IPS-15b (cell line): ENCODE measurements around the gene RSPO1.
A peak's percentile ranks its signal among the peaks of the same experiment; 100 is the strongest.

Experiments used
- H3K27me3 ChIP-seq: one replicate; pipeline ENCODE4 v1.6.1; 2013; ENCODE audit warnings: low read length; ENCODE audit not compliant: control insufficient read depth, insufficient read depth
- H3K36me3 ChIP-seq: one replicate; pipeline ENCODE4 v1.6.1; 2013; ENCODE audit warnings: low read length; ENCODE audit not compliant: control insufficient read depth, insufficient read depth
- H3K4me1 ChIP-seq: one replicate; pipeline ENCODE4 v1.6.1; 2013; ENCODE audit warnings: mild to moderate bottlenecking, low read length; ENCODE audit not compliant: control insufficient read depth, insufficient read depth
- H3K4me3 ChIP-seq: one replicate; pipeline ENCODE4 v1.5.1; 2013; ENCODE audit warnings: low read depth, low read length
- H3K9ac ChIP-seq: one replicate; pipeline ENCODE4 v1.6.1; 2013; ENCODE audit warnings: low read depth, mild to moderate bottlenecking, low read length
- H3K9me3 ChIP-seq: one replicate; pipeline ENCODE4 v1.6.1; 2013; ENCODE audit warnings: mild to moderate bottlenecking, low read length; ENCODE audit not compliant: control insufficient read depth, insufficient read depth

The RSPO1 gene

DNA sequence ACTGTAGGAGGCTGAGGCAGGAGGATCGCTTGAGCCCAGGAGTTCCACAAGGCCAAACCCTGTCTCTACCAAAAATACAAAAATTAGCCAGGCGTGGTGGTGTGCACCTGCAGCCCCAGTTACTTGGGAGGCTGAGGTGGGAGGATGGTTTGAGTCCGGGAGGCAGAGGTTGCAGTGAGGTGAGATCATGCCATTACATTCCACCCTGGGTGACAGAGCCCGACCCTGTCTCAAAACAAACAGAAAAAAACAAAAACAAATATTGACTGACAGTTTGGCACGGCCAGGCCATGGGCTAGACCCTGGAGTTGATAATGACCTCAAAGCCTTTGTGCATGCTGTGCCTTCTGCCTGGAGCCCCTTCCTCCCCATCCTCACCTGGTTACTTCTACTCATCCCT lies 19.2 kb upstream of the RSPO1 start:
- Histone ChIP-seq H3K27me3 (peaks cover 11% of the 10 kb centered on the region), H3K9ac (no peak overlapping the region), H3K36me3 (no peaks in the 10 kb centered on the region), H3K9me3 (no peaks in the 10 kb centered on the region), H3K4me3 (no peak overlapping the region), H3K4me1 (no peaks in the 10 kb centered on the region)

GRCh38 chr1:37652976-37653375 lies 18.3 kb upstream of the RSPO1 start:
- no peaks in the 10 kb centered on the region for H3K36me3 ChIP-seq
- H3K27me3 ChIP-seq, result peaks cover 11% of the 10 kb centered on the region
- H3K4me3 ChIP-seq, result no peak overlapping the region
- no peaks in the 10 kb centered on the region for H3K4me1 ChIP-seq
- H3K9me3 ChIP-seq, result no peaks in the 10 kb centered on the region
- no peak overlapping the region for H3K9ac ChIP-seq

DNA sequence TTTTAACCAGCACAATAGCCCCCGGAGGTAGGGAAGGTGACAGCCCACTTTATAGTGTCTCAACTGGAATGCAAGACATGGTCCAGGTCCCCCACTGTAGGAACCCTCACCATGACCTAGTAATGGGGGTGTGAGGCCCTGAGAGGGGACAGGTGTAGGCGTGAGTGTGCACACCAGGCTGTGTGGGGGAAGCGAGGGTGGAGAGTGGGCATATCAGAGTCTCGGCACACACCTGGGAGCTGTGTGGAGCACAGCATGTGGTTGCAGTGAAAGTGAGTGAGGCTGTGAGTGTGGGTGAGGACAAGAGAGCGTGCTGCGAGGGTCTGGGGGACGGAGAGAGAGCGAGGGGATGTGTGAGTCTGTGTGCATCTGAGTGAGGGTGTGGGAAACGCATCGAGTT lies 17.1 kb upstream of the RSPO1 start:
- H3K27me3 ChIP-seq, result peaks cover 8% of the 10 kb centered on the region
- H3K9me3 ChIP-seq, result no peaks in the 10 kb centered on the region
- H3K9ac ChIP-seq, result no peak overlapping the region
- H3K4me1 ChIP-seq, result no peaks in the 10 kb centered on the region
- H3K36me3 ChIP-seq, result no peaks in the 10 kb centered on the region
- no peak overlapping the region for H3K4me3 ChIP-seq

DNA sequence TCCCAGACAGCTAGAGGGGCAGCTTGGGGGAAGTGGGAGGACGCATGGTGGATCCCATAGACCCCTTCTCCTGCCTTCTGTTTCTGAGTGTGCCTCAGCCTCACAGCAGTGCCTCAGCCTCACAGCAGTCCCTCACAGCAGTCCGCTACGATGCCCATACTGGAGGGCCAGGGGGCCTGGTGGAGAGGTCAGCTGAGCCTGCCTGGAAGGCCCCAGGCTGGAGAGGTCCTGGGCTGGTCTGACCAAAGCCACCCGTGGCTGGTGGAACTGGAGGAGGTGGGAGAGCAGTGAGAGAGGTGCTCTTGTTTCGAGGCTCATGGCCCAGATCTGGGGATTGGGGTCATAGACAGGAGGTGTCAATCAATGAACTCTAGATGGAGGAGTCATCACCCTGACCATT lies 16.0 kb upstream of the RSPO1 start:
- H3K27me3 ChIP-seq, result peaks cover 8% of the 10 kb centered on the region
- no peak overlapping the region for H3K9ac ChIP-seq
- no peaks in the 10 kb centered on the region for H3K36me3 ChIP-seq
- H3K4me1 ChIP-seq, result no peaks in the 10 kb centered on the region
- H3K4me3 ChIP-seq, result no peak overlapping the region
- no peaks in the 10 kb centered on the region for H3K9me3 ChIP-seq

- H3K9me3 ChIP-seq, result no peaks in the 10 kb centered on the region
- peaks cover 8% of the 10 kb centered on the region for H3K27me3 ChIP-seq
- no peaks in the 10 kb centered on the region for H3K36me3 ChIP-seq
- no peak overlapping the region for H3K9ac ChIP-seq
- H3K4me3 ChIP-seq, result no peak overlapping the region
- H3K4me1 ChIP-seq, result no peaks in the 10 kb centered on the region
Observed at GRCh38 chr1:37650173-37650572, 15.5 kb upstream of the RSPO1 start.

DNA sequence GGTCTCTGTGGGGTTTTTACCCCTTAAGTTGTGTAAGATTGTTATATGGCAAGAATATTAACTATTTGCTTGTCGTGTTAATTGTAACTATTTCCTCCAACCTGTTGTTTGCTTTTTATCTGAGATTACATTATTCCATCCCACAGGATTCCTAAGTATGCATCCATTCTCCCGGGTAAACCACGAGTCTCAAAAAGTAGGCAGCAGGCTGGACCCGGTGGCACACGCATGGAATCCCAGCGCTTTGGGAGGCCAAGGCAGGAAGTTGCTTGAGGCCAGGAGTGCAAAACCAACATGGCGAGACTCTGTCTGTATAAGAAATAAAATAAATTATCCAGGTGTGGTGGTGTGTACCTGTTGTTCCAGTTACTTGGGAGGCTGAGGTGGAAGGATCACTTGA lies 12.6 kb upstream of the RSPO1 start:
- Histone ChIP-seq H3K27me3 (peaks cover 21% of the 10 kb centered on the region), H3K36me3 (no peaks in the 10 kb centered on the region)

GRCh38 chr1:37641059-37641458 lies 6.4 kb upstream of the RSPO1 start:
- Histone ChIP-seq H3K9me3 (no peaks in the 10 kb centered on the region), H3K36me3 (no peaks in the 10 kb centered on the region), H3K4me1 (no peaks in the 10 kb centered on the region), H3K27me3 (peaks cover 74% of the 10 kb centered on the region), H3K4me3 (no peak overlapping the region), H3K9ac (no peak overlapping the region)

More for the DNA sequence above, 12.6 kb upstream of the RSPO1 start:
- Histone ChIP-seq H3K9ac (no peak overlapping the region), H3K4me3 (no peak overlapping the region), H3K9me3 (no peaks in the 10 kb centered on the region), H3K4me1 (no peaks in the 10 kb centered on the region)

GRCh38 chr1:37636435-37636834 lies 1.7 kb upstream of the RSPO1 start:
- H3K27me3 ChIP-seq, result peaks cover 94% of the 10 kb centered on the region
- H3K4me1 ChIP-seq, result no peaks in the 10 kb centered on the region
- no peak overlapping the region for H3K9ac ChIP-seq
- H3K9me3 ChIP-seq, result no peaks in the 10 kb centered on the region
- H3K36me3 ChIP-seq, result no peaks in the 10 kb centered on the region
- H3K4me3 ChIP-seq, result no peak overlapping the region

- no peak overlapping the region for H3K9ac ChIP-seq
- no peaks in the 10 kb centered on the region for H3K36me3 ChIP-seq
- H3K4me3 ChIP-seq, result peak overlapping the region; percentile 43
- H3K27me3 ChIP-seq, result peaks cover 96% of the 10 kb centered on the region
- H3K9me3 ChIP-seq, result no peaks in the 10 kb centered on the region
- H3K4me1 ChIP-seq, result no peaks in the 10 kb centered on the region
Observed at GRCh38 chr1:37634992-37635902, 555 bp upstream of the RSPO1 start.

DNA sequence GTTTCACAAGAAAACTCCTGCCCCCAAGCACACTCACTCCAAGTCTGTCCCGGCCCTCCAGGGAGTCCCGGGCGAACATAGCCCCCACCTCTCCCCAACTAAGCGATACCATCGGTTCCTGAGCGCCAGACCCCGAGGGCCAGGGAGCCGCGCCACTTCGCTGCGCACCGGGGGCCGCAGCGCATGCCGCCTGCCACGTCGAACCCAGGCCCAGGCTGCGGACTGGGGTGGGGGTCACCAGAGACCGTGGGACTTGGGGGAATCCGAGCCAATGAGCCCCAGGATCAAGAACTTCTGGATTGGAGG lies 801 bp downstream of the RSPO1 start:
- Histone ChIP-seq H3K27me3 (peaks cover 99% of the 10 kb centered on the region), H3K4me1 (no peaks in the 10 kb centered on the region), H3K36me3 (no peaks in the 10 kb centered on the region), H3K9me3 (no peaks in the 10 kb centered on the region), H3K9ac (no peak overlapping the region), H3K4me3 (peak overlapping the region; percentile 43)

DNA sequence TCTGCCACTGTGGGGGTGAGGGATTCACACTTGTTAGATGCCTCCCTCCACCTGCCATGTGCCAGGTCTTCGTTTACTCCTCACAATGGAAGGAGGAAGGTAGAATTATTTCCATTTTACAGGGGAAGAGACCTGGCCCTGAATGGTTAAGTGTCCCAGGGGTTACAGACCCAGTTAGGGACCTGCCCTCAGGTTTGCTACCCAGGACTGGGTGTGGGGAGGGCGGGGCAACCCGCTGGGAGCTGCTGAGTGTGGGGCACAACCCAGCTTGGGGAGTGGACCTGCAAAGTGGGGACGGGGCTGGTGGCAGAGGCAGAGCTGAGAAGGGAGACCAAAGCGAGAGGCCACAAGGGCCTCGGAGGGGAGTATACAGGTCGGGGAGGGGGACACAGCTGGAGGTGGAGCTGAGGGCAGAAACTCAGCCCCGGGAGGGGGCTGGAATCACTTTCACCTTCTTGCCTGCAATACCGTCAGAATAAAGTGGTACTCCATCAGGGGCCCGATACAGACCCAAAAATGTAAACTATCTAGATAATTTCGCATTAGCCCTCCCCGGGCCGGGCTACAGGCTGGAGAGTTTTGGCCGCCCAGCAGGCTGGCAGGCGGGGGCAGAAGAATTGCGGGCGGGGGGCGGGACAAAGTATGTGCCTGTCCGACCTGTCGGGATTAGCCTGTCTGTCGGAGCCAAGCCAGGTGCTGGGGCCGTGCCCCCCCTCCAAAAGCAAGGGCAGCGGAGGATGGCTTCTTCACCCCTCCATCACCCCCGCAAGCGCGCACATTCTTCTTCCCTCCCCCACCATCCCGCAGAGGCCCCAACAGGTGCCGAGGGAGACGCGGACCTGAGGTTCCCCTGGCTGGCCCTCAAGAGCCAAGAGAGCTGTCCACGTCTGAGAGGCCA lies 1.4 kb downstream of the RSPO1 start:
- Histone ChIP-seq H3K4me1 (no peaks in the 10 kb centered on the region), H3K36me3 (no peaks in the 10 kb centered on the region), H3K9ac (no peak overlapping the region), H3K4me3 (peak overlapping the region; percentile 43), H3K27me3 (peaks cover 99% of the 10 kb centered on the region), H3K9me3 (no peaks in the 10 kb centered on the region)

- no peaks in the 10 kb centered on the region for H3K9me3 ChIP-seq
- no peak overlapping the region for H3K9ac ChIP-seq
- no peaks in the 10 kb centered on the region for H3K4me1 ChIP-seq
- H3K27me3 ChIP-seq, result peaks cover 97% of the 10 kb centered on the region
- no peaks in the 10 kb centered on the region for H3K36me3 ChIP-seq
- no peak overlapping the region for H3K4me3 ChIP-seq
Observed at GRCh38 chr1:37631036-37631435, 3.7 kb downstream of the RSPO1 start.
